C4-2B (cell line): ENCODE measurements around the gene ENSA.
"Not testable (repeated sequence)": the region's sequence is repeated elsewhere in the genome, so short reads cannot be mapped to it uniquely, and the experiment has no call there.

ENCODE experiments used
- H3K27ac ChIP-seq: fragments of 450-650 bp; 2 replicates; pipeline ENCODE4 v1.5.1; 2017
- ZFX ChIP-seq: fragments of 450-650 bp; IDR thresholded peaks from 2 replicates; pipeline ENCODE4 v1.6.1; 2017
- TF ChIP-seq, protein P1 (sequence below): fragments of 450-650 bp; conservative IDR thresholded peaks from 2 replicates; pipeline ENCODE4 v1.5.1; 2017; ENCODE audit warnings: mild to moderate bottlenecking

Gene ENSA, protein sequence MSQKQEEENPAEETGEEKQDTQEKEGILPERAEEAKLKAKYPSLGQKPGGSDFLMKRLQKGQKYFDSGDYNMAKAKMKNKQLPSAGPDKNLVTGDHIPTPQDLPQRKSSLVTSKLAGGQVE

GRCh38 chr1:150629115-150629928, at the start of gene ENSA:
ENSA (minus strand) TSS chr1:150629612; CDS start chr1:150629470, 142 bp downstream.
- H3K27ac ChIP-seq = peak within 1 kb of the TSS; percentile 78
- no peak for TF ChIP-seq ZFX
- TF ChIP-seq, protein P1, sequence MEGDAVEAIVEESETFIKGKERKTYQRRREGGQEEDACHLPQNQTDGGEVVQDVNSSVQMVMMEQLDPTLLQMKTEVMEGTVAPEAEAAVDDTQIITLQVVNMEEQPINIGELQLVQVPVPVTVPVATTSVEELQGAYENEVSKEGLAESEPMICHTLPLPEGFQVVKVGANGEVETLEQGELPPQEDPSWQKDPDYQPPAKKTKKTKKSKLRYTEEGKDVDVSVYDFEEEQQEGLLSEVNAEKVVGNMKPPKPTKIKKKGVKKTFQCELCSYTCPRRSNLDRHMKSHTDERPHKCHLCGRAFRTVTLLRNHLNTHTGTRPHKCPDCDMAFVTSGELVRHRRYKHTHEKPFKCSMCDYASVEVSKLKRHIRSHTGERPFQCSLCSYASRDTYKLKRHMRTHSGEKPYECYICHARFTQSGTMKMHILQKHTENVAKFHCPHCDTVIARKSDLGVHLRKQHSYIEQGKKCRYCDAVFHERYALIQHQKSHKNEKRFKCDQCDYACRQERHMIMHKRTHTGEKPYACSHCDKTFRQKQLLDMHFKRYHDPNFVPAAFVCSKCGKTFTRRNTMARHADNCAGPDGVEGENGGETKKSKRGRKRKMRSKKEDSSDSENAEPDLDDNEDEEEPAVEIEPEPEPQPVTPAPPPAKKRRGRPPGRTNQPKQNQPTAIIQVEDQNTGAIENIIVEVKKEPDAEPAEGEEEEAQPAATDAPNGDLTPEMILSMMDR = no peak

DNA sequence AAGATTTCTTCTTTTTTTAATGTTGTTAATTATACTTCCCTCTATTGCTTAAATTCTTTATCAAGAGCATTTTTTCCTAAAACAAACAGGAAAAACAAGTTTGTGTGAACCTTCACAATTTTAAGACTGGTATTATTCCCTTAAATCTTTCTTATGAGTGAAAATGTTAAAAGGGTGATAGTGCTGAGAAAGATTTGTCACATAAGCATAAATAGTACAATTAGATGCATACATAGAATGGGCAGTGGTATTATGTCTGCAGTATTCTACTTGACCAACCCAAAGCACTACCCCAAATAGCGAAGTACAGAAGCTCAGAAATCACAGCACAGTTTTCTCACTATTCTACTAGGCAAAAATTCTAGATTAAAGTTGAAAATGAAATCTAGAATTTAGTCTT, 49.6 kb upstream of the ENSA start:
- no peak overlapping the region for H3K27ac ChIP-seq
- TF ChIP-seq, protein P1 = no peak
- no peak for TF ChIP-seq ZFX

DNA sequence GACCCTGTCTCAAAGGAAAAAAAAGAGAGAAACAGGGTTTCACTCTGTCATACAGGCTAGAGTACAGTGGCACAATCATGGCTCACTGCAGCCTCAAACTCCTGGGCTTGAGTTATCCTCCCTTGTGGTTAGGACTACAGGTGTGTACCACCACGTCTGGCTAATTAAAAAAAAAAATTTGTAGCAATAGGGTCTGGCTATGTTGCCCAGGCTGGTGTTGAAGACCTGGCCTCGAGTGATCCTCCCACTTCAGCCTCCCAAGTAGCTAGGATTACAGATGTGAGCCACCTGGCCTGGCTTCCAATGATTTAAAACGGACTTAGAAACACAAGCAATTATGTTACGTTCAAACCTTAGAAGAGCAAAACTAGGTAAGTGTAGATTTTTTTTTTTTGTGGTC, 45.5 kb upstream of the ENSA start:
- H3K27ac ChIP-seq = no peak overlapping the region
- TF ChIP-seq, protein P1 = no peak
- no peak for TF ChIP-seq ZFX

DNA sequence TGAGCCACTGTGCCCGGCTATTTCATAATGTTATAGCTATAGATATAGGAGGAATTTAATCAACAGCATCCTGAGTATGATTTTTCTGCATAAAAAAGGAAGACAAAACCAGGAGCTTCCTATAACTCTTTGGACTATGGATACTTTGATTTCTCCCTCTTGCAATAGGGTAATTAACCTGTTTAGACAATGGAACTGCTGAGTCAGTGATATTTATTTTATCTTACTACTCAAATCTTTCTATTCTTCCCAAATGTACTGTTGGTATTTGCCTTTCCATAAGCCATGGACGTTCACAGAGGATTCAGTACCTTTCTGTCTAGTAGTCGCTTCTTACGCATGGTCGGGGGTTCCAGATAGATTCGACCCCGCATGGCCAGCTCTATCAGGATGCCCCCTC, 33.9 kb upstream of the ENSA start:
- no peak overlapping the region for H3K27ac ChIP-seq
- TF ChIP-seq ZFX = no peak
- TF ChIP-seq, protein P1 = no peak

GRCh38 chr1:150662811-150663210, 33.4 kb upstream of the ENSA start:
- no peak overlapping the region for H3K27ac ChIP-seq

DNA sequence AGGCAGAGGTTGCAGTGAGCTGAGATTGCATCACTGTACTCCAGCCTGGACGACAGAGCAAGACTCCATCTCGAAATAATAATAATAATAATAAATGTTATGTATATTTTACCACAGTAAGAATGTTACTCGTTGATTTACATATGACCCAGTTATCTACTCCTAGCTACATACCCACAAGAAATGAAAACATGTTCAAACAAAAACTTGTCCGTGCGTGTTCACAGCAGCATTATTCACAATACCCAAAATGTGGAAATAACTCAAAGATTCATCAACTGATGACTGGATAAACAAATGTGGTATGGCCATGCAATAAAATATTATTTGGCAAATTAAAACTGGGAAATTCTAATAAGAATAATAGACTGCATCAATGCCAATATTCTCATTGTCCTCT, 31.7 kb upstream of the ENSA start:
- no peak overlapping the region for H3K27ac ChIP-seq
- TF ChIP-seq, protein P1 = no peak
- TF ChIP-seq ZFX = no peak

More at GRCh38 chr1:150662811-150663210, 33.4 kb upstream of the ENSA start:
- TF ChIP-seq, protein P1 = no peak
- TF ChIP-seq ZFX = no peak

DNA sequence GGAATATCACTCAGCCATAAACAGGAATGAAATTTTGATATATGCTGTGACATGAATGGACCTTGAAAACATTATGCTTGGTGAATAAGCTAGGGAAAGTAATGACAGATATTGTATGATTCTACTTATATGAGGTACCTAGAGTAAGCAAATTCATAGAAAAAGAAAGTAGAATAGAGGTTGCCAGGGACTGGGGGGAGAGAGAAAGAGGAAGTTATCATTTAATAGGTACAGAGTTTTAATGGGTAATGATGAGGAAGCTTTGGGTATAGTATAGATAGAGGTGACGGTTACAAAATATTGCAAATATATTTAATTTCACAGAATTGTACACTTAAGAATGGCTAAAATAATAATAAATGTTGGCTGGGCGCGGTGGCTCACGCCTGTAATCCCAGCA, 31.2 kb upstream of the ENSA start:
- no peak overlapping the region for H3K27ac ChIP-seq
- TF ChIP-seq, protein P1 = no peak
- TF ChIP-seq ZFX = no peak

- not testable (repeated sequence) for H3K27ac ChIP-seq
Measured at GRCh38 chr1:150657064-150657463, 27.7 kb upstream of the ENSA start.

DNA sequence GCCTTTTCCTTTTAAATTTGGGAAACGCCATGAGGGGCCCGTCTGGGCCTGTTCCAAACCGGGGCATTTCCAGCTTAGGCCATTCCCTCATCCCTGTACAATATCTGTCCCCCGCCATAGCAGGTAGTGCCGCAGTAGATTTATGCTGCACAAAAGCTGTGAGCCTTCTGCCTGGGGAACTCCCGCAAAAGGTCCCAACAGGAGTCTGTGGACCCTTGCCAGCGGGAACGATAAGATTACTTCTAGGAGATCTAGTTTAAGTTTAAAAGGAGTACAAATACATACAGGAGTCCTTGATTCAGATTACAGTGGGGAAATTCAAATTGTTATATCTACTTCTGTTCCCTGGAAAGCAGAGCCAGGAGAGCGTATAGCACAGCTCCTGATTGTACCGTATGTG, 25.2 kb upstream of the ENSA start:
- not testable (repeated sequence) for H3K27ac ChIP-seq
